ENCODE results near the gene FAM240A.

Gene FAM240A

DNA sequence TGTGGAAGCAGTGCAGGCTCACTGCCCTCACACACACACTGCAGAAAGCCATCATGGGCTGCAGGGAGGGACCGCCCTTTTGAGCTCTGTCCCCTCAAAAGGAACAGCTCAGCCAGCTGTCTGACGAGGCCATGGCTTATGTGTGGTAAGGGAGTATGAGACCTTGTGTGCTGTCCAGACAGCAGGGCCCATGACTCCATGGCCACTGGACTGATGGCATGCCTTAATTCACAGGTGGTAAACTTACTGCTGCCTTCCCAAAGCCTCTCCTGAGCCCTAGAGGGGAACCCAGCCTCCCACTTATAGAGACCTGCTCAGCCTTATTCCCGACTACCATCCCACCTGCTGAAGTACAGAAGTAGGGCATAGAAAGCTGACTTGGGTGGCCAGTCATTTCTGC lies 5.6 kb downstream of the FAM240A start:
- H3K27ac ChIP-seq = no peak overlapping the region
- no peak for TF ChIP-seq ZFX (IDR thresholded peaks at IDR 0.05)
- TF ChIP-seq, protein P1, sequence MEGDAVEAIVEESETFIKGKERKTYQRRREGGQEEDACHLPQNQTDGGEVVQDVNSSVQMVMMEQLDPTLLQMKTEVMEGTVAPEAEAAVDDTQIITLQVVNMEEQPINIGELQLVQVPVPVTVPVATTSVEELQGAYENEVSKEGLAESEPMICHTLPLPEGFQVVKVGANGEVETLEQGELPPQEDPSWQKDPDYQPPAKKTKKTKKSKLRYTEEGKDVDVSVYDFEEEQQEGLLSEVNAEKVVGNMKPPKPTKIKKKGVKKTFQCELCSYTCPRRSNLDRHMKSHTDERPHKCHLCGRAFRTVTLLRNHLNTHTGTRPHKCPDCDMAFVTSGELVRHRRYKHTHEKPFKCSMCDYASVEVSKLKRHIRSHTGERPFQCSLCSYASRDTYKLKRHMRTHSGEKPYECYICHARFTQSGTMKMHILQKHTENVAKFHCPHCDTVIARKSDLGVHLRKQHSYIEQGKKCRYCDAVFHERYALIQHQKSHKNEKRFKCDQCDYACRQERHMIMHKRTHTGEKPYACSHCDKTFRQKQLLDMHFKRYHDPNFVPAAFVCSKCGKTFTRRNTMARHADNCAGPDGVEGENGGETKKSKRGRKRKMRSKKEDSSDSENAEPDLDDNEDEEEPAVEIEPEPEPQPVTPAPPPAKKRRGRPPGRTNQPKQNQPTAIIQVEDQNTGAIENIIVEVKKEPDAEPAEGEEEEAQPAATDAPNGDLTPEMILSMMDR (conservative IDR thresholded peaks at IDR 0.05) = no peak

- TF ChIP-seq, protein P1 (conservative IDR thresholded peaks at IDR 0.05) = no peak
- no peak for TF ChIP-seq ZFX (IDR thresholded peaks at IDR 0.05)
- H3K27ac ChIP-seq = no peak overlapping the region
Observed at GRCh38 chr3:46619845-46620778, 7.8 kb downstream of the FAM240A start.

DNA sequence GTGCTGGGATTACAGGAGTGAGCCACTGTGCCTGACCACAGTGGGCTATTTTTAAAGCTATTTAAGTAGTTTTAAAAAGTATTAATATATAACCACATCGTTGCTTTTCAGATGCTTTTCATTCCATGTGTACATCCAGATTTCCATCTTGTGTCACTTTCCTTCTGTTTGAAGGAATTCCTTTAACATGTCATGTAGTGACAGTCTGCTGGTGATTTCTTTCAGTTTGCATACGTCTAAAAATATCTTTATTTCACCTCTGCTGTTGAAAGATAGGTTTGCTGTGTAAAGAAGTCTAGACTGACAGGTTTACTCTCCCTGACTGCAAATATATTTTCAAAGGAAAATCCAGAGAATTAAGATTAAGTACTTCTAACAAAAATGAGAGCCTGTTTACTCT lies 12.2 kb downstream of the FAM240A start:
- no peak for TF ChIP-seq ZFX (IDR thresholded peaks at IDR 0.05)
- TF ChIP-seq, protein P1 (conservative IDR thresholded peaks at IDR 0.05) = no peak
- no peak overlapping the region for H3K27ac ChIP-seq

- H3K27ac ChIP-seq = no peak overlapping the region
- TF ChIP-seq ZFX (IDR thresholded peaks at IDR 0.05) = no peak
- TF ChIP-seq, protein P1 (conservative IDR thresholded peaks at IDR 0.05) = no peak
Observed at GRCh38 chr3:46624975-46625490, 12.7 kb downstream of the FAM240A start.

DNA sequence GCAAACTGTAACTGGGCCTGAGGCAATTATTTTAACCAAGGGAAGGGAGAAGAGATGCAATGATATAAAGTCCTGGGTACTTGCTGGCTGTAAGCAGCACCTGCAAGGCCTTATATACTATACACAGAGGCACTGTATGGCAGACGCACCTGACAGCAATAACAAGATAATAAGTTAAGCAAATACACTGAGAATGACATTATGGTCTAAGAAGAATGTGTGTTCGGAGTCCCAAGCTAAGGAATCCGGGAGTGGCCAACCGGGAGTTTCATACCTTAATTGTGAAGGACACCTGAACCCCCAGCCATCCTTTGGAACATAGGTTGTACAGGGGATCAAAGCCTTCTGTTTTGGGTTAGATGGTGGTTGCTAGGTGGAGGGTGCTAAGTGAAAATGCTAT lies 13.7 kb downstream of the FAM240A start:
- TF ChIP-seq ZFX (IDR thresholded peaks at IDR 0.05) = no peak
- TF ChIP-seq, protein P1 (conservative IDR thresholded peaks at IDR 0.05) = no peak

GRCh38 chr3:46627078-46627477 lies 14.8 kb downstream of the FAM240A start:
- no peak overlapping the region for H3K27ac ChIP-seq
- TF ChIP-seq ZFX (IDR thresholded peaks at IDR 0.05) = no peak
- TF ChIP-seq, protein P1 (conservative IDR thresholded peaks at IDR 0.05) = no peak

More for the DNA sequence above, 13.7 kb downstream of the FAM240A start:
- H3K27ac ChIP-seq = no peak overlapping the region

- TF ChIP-seq, protein P1 (conservative IDR thresholded peaks at IDR 0.05) = no peak
- TF ChIP-seq ZFX (IDR thresholded peaks at IDR 0.05) = no peak
- no peak overlapping the region for H3K27ac ChIP-seq
Observed at GRCh38 chr3:46628901-46629369, 16.6 kb downstream of the FAM240A start.
